ENCODE results near the gene DYNLT2. TPM values are rescaled to one million over a fixed set of nuclear protein-coding genes. Genes with fewer than 3 reads are reported as not detected.
A peak's percentile ranks its signal among the peaks of the same experiment; 100 is the strongest.

Gene DYNLT2
- total RNA-seq, 1 donor = 1.7 TPM

DNA sequence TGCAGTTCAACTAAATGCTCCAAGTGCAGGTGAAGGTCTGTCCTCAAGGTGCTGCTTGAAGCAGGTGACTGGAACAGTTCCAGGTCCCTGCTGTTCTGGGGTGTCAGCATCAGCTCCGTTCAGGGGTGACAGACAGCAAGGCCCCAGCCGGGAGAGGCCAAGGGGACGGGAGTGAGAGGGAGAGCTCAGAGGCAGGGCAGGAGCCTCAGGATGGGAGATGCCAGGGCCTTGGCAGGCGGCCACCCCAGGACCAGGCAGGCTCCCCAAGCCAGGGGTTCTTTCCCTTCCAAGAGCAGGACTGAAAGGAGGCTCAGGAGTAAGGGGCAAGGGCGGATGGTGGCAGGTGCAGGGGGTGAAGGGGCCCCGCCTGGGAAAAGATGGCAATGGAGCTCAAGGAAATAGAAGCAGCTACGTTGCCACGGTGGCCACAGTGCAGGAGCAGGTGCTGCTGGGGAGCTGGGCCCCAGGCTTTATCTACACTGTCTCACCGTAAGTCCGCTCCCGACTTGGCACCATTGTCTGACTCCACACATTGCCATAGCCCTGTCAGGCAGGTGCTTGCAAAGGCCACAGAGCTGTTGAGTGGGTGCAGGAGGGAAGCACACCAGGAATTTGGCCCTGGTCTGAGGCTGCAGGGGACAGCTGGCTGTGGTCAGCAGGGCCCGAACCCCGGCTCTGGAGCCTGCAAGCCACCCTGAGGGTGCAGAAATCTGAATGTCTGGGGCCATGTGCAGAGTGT, 43.1 kb upstream of the DYNLT2 start:
- H3K4me3 ChIP-seq (ENCODE audit: low read depth, low read length) = no peak overlapping the region
- TF ChIP-seq, protein P1, sequence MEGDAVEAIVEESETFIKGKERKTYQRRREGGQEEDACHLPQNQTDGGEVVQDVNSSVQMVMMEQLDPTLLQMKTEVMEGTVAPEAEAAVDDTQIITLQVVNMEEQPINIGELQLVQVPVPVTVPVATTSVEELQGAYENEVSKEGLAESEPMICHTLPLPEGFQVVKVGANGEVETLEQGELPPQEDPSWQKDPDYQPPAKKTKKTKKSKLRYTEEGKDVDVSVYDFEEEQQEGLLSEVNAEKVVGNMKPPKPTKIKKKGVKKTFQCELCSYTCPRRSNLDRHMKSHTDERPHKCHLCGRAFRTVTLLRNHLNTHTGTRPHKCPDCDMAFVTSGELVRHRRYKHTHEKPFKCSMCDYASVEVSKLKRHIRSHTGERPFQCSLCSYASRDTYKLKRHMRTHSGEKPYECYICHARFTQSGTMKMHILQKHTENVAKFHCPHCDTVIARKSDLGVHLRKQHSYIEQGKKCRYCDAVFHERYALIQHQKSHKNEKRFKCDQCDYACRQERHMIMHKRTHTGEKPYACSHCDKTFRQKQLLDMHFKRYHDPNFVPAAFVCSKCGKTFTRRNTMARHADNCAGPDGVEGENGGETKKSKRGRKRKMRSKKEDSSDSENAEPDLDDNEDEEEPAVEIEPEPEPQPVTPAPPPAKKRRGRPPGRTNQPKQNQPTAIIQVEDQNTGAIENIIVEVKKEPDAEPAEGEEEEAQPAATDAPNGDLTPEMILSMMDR (IDR thresholded peaks at IDR 0.05; ENCODE audit: insufficient read depth, low read length) = no peak
- no peak for DNase-seq (ENCODE audit: low read depth)

DNA sequence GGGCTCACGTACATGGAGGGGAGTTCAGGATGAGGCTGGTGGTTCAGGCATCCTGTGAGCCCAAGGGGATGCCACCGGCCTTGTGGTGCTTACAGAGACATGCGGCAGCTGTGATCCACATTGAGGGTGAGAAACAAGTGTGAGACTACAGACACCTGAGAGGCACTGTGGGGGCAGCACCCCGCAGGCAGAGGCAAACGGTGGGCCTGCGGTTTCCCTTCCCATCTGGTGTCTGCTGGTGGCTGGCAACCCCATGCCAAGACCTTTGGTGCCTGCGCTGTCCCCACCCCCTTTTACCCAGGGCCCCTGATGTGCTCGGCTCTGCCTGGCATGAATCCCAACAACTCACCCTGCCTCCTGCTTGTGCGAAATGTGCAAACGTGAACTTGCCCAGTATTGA, 42.0 kb upstream of the DYNLT2 start:
- TF ChIP-seq, protein P1 (IDR thresholded peaks at IDR 0.05; ENCODE audit: insufficient read depth, low read length) = no peak

DNA sequence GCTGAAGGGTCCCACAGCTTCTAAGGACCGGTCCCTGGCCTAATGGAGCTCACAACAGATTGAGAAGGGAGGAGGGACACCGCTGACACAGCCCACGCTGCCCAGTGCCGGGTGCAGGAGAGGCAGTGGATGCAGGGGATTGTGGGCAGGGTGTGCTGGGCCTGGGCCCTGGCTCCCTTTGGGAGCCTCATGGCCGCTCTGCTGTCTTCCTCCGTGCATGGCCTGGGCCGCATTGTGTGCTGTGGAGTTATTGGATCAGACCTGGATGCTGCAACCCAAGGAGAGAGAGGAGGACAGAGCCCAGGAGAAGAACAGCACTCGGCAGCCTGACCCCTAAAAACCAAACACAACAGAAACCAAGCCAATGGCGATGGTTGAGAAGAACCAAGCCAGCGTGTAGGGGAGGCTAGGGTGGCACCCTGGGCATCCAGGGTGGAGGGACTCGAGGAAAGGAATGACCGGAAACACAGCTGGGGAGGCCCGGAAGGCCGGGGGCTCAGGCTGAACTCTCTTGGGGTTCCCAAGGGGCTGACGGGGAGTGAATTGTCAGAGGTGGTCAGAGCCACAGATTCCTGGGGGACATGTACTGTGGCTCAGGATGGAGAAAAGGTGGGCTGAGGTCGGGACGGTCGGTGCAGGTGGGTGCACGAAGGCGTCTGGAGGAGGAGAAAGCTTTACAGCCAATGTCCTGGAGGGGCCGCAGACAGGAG, 41.1 kb upstream of the DYNLT2 start:
- TF ChIP-seq, protein P1 (IDR thresholded peaks at IDR 0.05; ENCODE audit: insufficient read depth, low read length) = no peak

More for the DNA sequence above, 42.0 kb upstream of the DYNLT2 start:
- no peak overlapping the region for H3K4me3 ChIP-seq (ENCODE audit: low read depth, low read length)
- DNase-seq (ENCODE audit: low read depth) = no peak

DNA sequence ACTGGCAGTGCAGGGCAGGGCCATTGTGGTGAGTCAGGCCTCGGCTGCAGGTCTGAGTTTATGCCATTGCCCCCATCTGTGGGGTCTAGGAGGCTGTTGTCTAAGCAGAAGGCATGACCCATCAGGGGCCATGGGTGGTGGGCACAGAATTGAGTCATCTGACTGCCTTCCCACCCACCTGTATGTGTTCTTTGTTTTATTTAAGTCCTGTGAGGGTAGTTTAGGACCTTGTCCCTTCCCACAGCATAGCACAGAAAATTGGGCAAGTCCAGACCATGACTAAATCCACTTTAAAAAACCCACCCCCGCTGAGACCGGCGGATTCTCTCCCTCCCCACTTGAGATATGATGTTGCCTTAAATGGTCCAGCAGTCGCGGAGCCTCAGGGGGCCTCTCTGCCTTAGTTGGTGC, 40.4 kb upstream of the DYNLT2 start:
- TF ChIP-seq, protein P1 (IDR thresholded peaks at IDR 0.05; ENCODE audit: insufficient read depth, low read length) = no peak
- no peak overlapping the region for H3K4me3 ChIP-seq (ENCODE audit: low read depth, low read length)
- no peak for DNase-seq (ENCODE audit: low read depth)

More for the DNA sequence above, 41.1 kb upstream of the DYNLT2 start:
- no peak for DNase-seq (ENCODE audit: low read depth)
- H3K4me3 ChIP-seq (ENCODE audit: low read depth, low read length) = no peak overlapping the region

DNA sequence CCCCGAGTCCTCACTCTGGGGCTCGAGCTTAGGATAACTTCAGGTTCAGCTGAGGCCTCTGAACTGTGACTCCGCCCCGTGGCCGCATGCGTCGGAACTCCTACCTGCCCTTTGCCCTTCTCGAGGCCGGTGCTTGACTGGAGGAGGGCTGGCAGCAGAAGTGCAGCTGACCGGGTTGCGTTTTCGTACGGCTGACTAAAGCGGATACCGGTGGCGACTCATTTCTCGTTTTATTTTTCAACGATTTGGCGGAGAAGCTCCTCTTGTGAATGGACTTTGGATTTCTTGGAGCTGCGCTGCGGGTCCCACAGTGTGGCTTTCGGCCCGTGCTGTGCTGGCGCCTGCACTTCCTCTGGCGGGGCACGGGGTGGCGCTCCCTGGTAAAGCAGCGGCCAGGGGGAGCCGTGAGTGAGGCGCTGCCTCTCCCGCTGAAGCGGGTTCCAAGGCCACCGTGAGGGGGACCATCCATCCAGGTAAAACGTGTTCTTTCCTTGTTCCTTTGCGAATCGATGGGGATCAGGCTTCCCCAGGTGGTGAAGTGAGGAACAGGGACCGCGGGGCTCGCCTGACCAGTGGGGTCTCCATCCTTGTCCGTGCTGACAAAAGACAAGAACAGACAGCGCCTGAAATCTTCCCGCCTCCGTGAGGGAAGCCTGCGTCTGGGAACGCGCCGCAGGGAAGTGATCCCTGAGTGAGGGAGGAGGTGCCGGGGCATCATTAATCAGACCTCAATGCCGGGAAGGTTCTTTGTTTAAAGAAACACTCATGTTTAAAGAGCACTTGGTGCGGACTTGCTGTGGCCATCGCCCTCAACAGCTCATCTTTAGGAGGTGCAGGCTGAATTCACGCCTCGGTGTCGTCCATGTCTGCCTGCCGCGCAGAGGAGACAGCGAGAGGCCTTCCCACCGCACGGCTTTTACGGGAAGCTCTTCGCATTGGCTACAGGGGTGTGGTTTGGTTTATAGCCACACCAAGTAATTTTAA, 38.9 kb upstream of the DYNLT2 start:
- TF ChIP-seq, protein P1 (IDR thresholded peaks at IDR 0.05; ENCODE audit: insufficient read depth, low read length) = peak; percentile 99
- DNase-seq (ENCODE audit: low read depth) = peak; percentile 71
- peak overlapping the region; percentile 70 for H3K4me3 ChIP-seq (ENCODE audit: low read depth, low read length)

All from fibroblast of the aortic adventitia (primary cell).